IPS-18c (cell line): ENCODE measurements around the gene GGCX.
"Not testable (repeated sequence)": the region's sequence is repeated elsewhere in the genome, so short reads cannot be mapped to it uniquely, and the experiment has no call there.

Experiments used
- H3K4me3 ChIP-seq: 2 replicates; pipeline ENCODE4 v1.7.0; 2013; ENCODE audit warnings: low read depth, mild to moderate bottlenecking, low read length, moderate library complexity; ENCODE audit not compliant: insufficient read depth
- H3K9me3 ChIP-seq: one replicate; pipeline ENCODE4 v1.6.1; 2013; ENCODE audit warnings: mild to moderate bottlenecking, low read length, moderate library complexity; ENCODE audit not compliant: control insufficient read depth, insufficient read depth

The GGCX gene

DNA sequence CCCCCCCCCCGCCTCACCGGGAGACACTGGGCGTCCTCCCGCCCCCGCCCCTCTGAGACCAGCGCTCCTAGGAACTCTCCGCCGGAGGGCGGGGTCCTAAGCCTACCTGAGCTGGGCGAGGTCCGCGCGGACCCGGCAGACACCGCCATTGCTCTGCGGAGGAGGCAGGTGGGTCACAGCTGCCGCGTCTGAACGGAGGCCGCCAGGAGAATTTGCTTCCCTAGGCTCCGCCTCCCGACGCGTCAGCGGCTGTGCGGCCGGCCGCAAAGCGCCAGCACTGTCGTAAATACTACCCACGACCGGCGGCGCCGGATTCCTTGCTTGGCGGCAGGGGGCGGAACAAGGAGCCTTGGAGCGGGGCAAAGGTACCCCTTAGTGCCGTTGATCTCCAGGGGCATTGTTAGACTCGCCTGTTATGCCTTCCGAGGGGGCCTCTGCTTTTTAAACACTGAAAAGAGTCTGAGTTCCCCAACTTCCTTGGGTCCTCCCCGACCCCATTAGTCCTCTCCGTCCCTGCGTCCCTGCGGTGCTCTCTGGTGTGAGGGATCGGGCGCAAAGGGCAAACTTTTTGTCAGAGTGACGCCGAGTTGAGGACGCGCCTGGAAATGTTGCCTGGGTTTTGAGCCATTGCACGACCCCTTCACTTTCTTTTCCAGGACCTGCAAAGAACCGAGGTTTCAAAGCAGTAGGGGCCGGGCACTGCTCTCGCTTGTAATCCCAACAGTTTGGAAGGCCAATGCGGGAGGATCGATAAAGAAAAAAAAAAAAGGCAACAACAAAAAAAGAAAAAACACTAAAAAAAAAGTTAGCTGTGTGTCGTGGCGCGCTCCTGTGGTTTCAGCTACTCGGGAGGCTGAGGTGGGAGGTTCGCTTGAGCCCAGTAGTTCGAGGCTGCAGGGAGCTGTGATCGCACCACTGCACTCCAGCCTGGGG, at the start of gene GGCX:
GGCX (minus strand) TSS at position 214 of the 933 bp plus-strand sequence; CDS start at position 149, 65 bp downstream.
- H3K4me3 ChIP-seq, result peak within 1 kb of the TSS; percentile 82

GRCh38 chr2:85607268-85608215, 46.2 kb upstream of the GGCX start:
- no peak overlapping the region for H3K4me3 ChIP-seq
- H3K9me3 ChIP-seq, result peaks cover 3% of the 10 kb centered on the region

More for the DNA sequence above, at the start of gene GGCX:
- H3K9me3 ChIP-seq, result no peaks in the 10 kb centered on the region

DNA sequence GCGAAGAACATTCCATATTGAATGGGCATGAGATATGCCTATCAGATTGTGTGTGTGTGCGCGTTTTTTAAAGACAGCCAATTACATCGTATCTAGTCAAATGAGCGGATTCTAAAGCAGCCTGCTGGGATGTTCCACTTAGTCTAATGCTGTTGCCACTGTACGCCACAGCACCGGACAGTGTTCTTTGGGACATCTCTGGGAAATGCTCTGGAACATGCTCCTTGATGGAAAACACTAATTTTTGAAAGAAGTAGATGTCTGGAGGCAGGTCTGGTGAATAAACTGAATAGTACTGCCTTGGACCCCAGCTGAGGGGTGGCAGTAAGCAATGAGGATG, 44.8 kb upstream of the GGCX start:
- Histone ChIP-seq H3K4me3 (no peak overlapping the region), H3K9me3 (no peaks in the 10 kb centered on the region)

- Histone ChIP-seq H3K9me3 (no peaks in the 10 kb centered on the region), H3K4me3 (no peak overlapping the region)
Observed at GRCh38 chr2:85605406-85606115, 44.3 kb upstream of the GGCX start.

- Histone ChIP-seq H3K4me3 (no peak overlapping the region), H3K9me3 (no peaks in the 10 kb centered on the region)
Observed at GRCh38 chr2:85604568-85605339, 43.5 kb upstream of the GGCX start.

- H3K9me3 ChIP-seq, H3K4me3 ChIP-seq: not testable (repeated sequence)
Observed at GRCh38 chr2:85604133-85604444, 42.8 kb upstream of the GGCX start.

- H3K9me3 ChIP-seq, result no peaks in the 10 kb centered on the region
- H3K4me3 ChIP-seq, result peak within 1 kb of the TSS; percentile 73
Observed at GRCh38 chr2:85602476-85603234, 41.4 kb upstream of the GGCX start, which contains the start of gene TMEM150A. TMEM150A (minus strand) TSS chr2:85602698; CDS start chr2:85601948, 750 bp downstream.

- peak overlapping the region; percentile 73 for H3K4me3 ChIP-seq
- H3K9me3 ChIP-seq, result no peaks in the 10 kb centered on the region
Observed at GRCh38 chr2:85601771-85602475, 40.6 kb upstream of the GGCX start.

- H3K9me3 ChIP-seq, result no peaks in the 10 kb centered on the region
- H3K4me3 ChIP-seq, result peak overlapping the region; percentile 73
Observed at GRCh38 chr2:85600951-85601770, 39.9 kb upstream of the GGCX start.

DNA sequence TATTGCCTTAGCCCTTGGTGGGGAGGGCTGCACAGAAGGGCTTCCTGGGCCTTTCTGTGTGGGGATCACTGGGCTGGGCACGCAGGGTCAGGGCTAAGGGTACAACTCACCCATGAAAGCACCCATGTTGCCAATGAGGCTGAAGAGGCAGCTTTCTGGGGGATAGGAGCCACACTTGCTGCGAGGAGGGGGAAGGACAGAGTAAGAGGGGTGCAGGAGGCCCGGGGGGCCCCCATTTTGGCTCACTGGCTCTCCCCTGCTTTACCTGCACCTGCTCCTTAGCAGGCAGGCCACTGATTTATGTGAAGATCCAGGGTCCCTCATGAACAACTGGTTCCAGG, 38.9 kb upstream of the GGCX start:
- Histone ChIP-seq H3K9me3 (no peaks in the 10 kb centered on the region), H3K4me3 (no peak overlapping the region)

DNA sequence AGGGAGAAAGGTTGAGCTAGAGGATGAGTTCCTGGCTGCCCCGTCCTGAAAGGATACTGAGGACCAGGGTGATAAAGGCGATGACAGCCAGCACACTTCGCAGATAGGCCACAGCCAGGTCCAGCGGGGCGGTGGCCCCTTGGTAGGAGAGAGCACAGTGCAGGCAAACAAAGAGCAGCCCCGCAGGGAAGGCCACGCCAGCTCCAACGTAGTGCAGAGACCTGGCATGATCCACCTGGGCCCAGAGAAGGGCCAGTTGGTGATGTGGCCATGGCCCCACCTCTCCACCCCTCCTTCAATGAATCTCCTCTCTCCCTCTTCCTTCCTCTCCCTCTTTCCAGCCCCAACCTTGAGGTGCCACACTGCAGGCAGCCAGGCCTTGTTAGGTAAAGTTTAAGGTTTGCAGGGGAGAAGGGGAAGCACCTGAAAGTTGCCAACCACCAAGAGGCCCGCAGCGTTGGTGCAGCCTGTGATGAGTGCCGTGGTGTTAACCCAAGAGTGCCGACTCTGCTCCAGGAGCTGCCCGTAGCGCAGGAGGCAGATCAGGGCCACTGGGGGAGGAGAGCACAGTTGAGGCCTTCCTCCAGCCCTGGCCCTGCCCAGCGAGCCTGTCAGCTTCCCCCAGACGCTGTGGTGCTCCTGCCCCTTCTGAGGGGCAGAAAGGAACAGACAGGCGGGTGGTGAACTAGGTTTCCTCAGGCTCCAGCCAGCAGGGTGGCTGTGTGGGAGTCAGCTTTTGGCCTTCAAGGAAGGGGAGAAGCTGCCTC, 38.4 kb upstream of the GGCX start:
- Histone ChIP-seq H3K4me3 (no peak overlapping the region), H3K9me3 (no peaks in the 10 kb centered on the region)

GRCh38 chr2:85598594-85599340, 37.5 kb upstream of the GGCX start:
- H3K4me3 ChIP-seq, result no peak overlapping the region
- no peaks in the 10 kb centered on the region for H3K9me3 ChIP-seq

DNA sequence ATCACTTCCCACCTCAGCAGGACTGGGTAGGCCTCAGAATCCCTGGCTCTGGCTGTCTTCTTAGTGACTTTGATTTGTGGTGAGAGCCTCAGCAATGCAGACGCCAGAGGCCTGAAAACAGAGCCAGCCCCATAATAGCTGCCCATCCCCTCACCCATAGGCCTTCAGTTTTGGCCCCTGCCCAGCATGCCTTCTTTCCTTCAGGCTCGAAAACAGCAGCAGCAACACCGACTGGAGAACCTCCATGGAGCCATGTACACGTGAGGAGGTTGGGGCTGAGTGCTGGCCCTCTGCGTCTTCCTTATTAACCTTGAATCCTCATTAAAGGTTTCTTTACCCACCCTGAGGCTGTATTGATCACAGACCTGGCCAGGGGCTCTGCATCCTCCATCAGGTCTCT, 35.9 kb upstream of the GGCX start:
- Histone ChIP-seq H3K9me3 (no peaks in the 10 kb centered on the region), H3K4me3 (no peak overlapping the region)
